Fibroblast of lung (primary cell): Measurements from ENCODE around the gene MPV17L2. TPM values are rescaled to one million over a fixed set of nuclear protein-coding genes. Genes with fewer than 3 reads are reported as not detected.

Experiments used
- DNase-seq, 2 donors: peaks; one replicate each; pipeline versions ENCODE4 v3.0.0 to v3.0.0-alpha.2; 2010; ENCODE audit warnings: low read depth in 2 of 2
- H2AFZ ChIP-seq: 2 replicates; pipeline ENCODE4 v1.5.1; 2012; ENCODE audit warnings: low read length, control low read depth, inconsistent platforms
- H3K27ac ChIP-seq: 2 replicates; pipeline ENCODE4 v1.5.1; 2011; ENCODE audit warnings: low read length, control low read depth; ENCODE audit not compliant: insufficient read depth
- H3K27me3 ChIP-seq: 2 replicates; pipeline ENCODE4 v1.5.1; 2011; ENCODE audit warnings: mild to moderate bottlenecking, low read length; ENCODE audit not compliant: control insufficient read depth, insufficient read depth
- H3K36me3 ChIP-seq: 2 replicates; pipeline ENCODE4 v1.5.1; 2011; ENCODE audit warnings: low read length; ENCODE audit not compliant: control insufficient read depth, insufficient read depth
- H3K4me1 ChIP-seq: 2 replicates; pipeline ENCODE4 v1.5.1; 2011; ENCODE audit warnings: low read length; ENCODE audit not compliant: control insufficient read depth, insufficient read depth; ENCODE audit errors: extremely low read depth
- H3K4me2 ChIP-seq: 2 replicates; pipeline ENCODE4 v1.5.1; 2011; ENCODE audit warnings: low read length, control low read depth; ENCODE audit not compliant: insufficient read depth; ENCODE audit errors: extremely low read depth
- H3K4me3 ChIP-seq, 4 experiments: fragments of 200-600 bp in 1 of 4; sonication (generic) in 1 of 4; replicated peaks in 1 of 4; 2 replicates each; pipeline ENCODE4 v1.5.1; 2011 to 2016; ENCODE audit warnings: low read length in 4 of 4, low read depth in 3 of 4, mild to moderate bottlenecking in 3 of 4, control low read depth in 2 of 4, inconsistent platforms in 1 of 4, mixed read lengths in 1 of 4; ENCODE audit not compliant: insufficient read depth in 1 of 4; ENCODE audit errors: control extremely low read depth in 1 of 4
- H3K79me2 ChIP-seq: 2 replicates; pipeline ENCODE4 v1.5.1; 2012; ENCODE audit warnings: mild to moderate bottlenecking, low read length, inconsistent platforms; ENCODE audit not compliant: control insufficient read depth, insufficient read depth
- H3K9ac ChIP-seq: 2 replicates; pipeline ENCODE4 v1.5.1; 2011; ENCODE audit warnings: mild to moderate bottlenecking, low read length, control low read depth; ENCODE audit not compliant: insufficient read depth
- H3K9me3 ChIP-seq: 2 replicates; pipeline ENCODE4 v1.5.1; 2012; ENCODE audit warnings: low read depth, low read length; ENCODE audit not compliant: control insufficient read depth, insufficient read depth
- H4K20me1 ChIP-seq: 2 replicates; pipeline ENCODE4 v1.5.1; 2011; ENCODE audit warnings: low read length; ENCODE audit not compliant: control insufficient read depth, insufficient read depth; ENCODE audit errors: extremely low read depth
- EZH2 ChIP-seq: IDR thresholded peaks from 2 replicates; pipeline ENCODE4 v1.5.1; 2012; ENCODE audit warnings: low read length, control low read depth, mild to moderate bottlenecking; ENCODE audit errors: missing control alignments
- polyA plus RNA-seq, 2 donors: library from polyadenylated mRNA; depleted of rRNA in 1 of 2; stranded (reverse) in 1 of 2; unstranded in 1 of 2; fragments of >200 nt; gene quantifications; 2 replicates each; pipeline ENCODE4 v1.2.1, GENCODE V29; 2011 to 2012; ENCODE audit warnings: missing spikeins in 1 of 2
- total RNA-seq: library from RNA; depleted of rRNA; stranded (reverse); fragments of >200 nt; gene quantifications from 2 replicates; pipeline ENCODE4 v1.2.1, GENCODE V29; 2014
- TF ChIP-seq, protein P1 (sequence below), 2 donors: IDR thresholded peaks in 1 of 2; conservative IDR thresholded peaks in 1 of 2; 1 replicate in 1 of 2; 2 replicates in 1 of 2; pipeline ENCODE4 v1.5.1; 2011 to 2012; ENCODE audit warnings: low read length in 2 of 2, control low read depth in 1 of 2, inconsistent platforms in 1 of 2, low read depth in 1 of 2, mild to moderate bottlenecking in 1 of 2

Gene MPV17L2
- total and polyA plus RNA-seq, 2 donors (not counting 1 experiment from before 2014, with no cell fraction given), result 4.1 to 9.4 TPM

GRCh38 chr19:18225355-18225701 lies 32.3 kb downstream of the MPV17L2 start:
- DNase-seq, result no peak
- Histone ChIP-seq H3K27ac (no peak overlapping the region), H3K4me2 (no peak overlapping the region), H3K36me3 (no peaks in the 10 kb centered on the region), H3K79me2 (no peaks in the 10 kb centered on the region), H3K9me3 (no peaks in the 10 kb centered on the region), H3K4me3 (no peak overlapping the region), H2AFZ (no peak overlapping the region), H3K9ac (no peak overlapping the region), H3K4me1 (no peaks in the 10 kb centered on the region), H3K27me3 (peaks cover 3% of the 10 kb centered on the region), H4K20me1 (no peaks in the 10 kb centered on the region)
- peak; percentile 30 for TF ChIP-seq EZH2
- TF ChIP-seq, protein P1, sequence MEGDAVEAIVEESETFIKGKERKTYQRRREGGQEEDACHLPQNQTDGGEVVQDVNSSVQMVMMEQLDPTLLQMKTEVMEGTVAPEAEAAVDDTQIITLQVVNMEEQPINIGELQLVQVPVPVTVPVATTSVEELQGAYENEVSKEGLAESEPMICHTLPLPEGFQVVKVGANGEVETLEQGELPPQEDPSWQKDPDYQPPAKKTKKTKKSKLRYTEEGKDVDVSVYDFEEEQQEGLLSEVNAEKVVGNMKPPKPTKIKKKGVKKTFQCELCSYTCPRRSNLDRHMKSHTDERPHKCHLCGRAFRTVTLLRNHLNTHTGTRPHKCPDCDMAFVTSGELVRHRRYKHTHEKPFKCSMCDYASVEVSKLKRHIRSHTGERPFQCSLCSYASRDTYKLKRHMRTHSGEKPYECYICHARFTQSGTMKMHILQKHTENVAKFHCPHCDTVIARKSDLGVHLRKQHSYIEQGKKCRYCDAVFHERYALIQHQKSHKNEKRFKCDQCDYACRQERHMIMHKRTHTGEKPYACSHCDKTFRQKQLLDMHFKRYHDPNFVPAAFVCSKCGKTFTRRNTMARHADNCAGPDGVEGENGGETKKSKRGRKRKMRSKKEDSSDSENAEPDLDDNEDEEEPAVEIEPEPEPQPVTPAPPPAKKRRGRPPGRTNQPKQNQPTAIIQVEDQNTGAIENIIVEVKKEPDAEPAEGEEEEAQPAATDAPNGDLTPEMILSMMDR (conservative IDR thresholded peaks at IDR 0.05 in 1 of 2, IDR thresholded peaks at IDR 0.05 in 1 of 2; ENCODE audit: low read depth in 1 of 2, low read length in 2 of 2), result no peak

DNA sequence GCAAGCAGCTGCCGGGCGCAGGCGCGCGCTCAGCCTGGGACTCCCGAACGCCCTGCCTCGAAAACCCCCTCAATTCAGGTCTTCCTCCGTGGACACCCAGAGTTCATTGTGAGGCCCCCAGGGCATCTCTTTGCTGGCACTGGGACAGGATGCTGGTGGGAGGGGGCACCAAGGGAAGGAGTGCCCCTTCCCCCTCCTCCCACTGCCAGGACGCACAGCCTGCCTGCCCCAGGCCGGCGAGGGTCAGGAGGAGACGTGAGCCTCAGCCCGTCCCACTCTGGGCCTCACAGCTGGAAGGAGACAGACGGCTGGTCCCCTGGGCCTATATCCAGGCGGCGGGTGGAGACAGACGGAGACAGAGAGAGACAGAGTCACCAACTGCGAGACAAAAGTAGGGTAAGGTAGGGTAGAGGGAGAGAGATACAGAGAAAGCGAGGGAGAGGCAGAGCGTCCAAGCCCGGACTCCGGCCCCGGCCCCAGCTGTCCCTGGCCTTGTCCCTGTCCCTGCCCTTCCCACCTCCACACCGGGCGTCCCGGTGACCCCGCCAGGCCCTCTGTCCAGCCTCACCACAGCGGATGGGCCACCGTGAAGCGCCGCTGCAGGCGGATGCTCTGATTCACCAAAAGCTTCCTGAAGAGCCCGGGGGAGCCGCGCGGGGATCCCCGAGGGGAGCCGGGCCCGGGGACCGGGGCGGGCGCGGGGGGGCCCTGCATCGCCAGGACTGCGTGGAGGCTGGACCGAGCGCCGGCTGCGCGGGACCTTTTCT lies 32.9 kb downstream of the MPV17L2 start, which contains the start of gene PDE4C:
TSS of gene PDE4C (minus strand) at position 737 of the 767 bp plus-strand sequence. CDS start at position 714, 23 bp downstream.
- H2AFZ ChIP-seq, result no peak within 1 kb of the TSS
- no peak for DNase-seq

More for the DNA sequence above, 32.9 kb downstream of the MPV17L2 start, which contains the start of gene PDE4C:
- no peaks in the 10 kb centered on the region for H3K9me3 ChIP-seq
- H4K20me1 ChIP-seq, result no peaks in the 10 kb centered on the region
- peaks cover 3% of the 10 kb centered on the region for H3K27me3 ChIP-seq
- H3K27ac ChIP-seq, result no peak within 1 kb of the TSS
- no peak for TF ChIP-seq EZH2
- TF ChIP-seq, protein P1 (conservative IDR thresholded peaks at IDR 0.05 in 1 of 2, IDR thresholded peaks at IDR 0.05 in 1 of 2; ENCODE audit: low read depth in 1 of 2, low read length in 2 of 2), result no peak
- no peaks in the 10 kb centered on the region for H3K36me3 ChIP-seq
- H3K4me1 ChIP-seq, result no peaks in the 10 kb centered on the region
- no peak within 1 kb of the TSS for H3K9ac ChIP-seq
- no peak within 1 kb of the TSS for H3K4me2 ChIP-seq
- no peak within 1 kb of the TSS for H3K4me3 ChIP-seq
- no peaks in the 10 kb centered on the region for H3K79me2 ChIP-seq
